ENCODE measurements around the gene CHMP6.
"Not testable (repeated sequence)": the region's sequence is repeated elsewhere in the genome, so short reads cannot be mapped to it uniquely, and the experiment has no call there.

CHMP6 gene

DNA sequence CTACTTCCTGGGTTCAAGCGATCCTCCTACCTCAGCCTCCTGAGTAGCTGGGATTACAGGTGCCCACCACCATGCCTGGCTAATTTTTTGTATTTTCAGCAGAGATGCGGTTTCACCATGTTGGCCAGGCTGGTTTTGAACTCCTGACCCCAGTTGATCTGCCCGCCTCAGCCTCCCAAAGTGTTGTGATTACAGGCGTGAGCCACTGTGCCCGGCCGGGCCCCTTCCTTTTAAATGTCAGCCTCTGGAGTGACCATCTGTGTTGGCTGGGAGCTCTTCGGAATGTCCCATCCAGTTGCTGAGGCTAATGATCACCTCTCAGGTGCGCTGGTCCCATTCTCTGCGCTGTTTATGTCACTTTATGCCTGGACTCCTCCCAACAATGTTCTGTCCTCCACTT, 38.7 kb downstream of the CHMP6 start:
- DNase-seq (ENCODE audit: low read depth), result not testable (repeated sequence)

DNA sequence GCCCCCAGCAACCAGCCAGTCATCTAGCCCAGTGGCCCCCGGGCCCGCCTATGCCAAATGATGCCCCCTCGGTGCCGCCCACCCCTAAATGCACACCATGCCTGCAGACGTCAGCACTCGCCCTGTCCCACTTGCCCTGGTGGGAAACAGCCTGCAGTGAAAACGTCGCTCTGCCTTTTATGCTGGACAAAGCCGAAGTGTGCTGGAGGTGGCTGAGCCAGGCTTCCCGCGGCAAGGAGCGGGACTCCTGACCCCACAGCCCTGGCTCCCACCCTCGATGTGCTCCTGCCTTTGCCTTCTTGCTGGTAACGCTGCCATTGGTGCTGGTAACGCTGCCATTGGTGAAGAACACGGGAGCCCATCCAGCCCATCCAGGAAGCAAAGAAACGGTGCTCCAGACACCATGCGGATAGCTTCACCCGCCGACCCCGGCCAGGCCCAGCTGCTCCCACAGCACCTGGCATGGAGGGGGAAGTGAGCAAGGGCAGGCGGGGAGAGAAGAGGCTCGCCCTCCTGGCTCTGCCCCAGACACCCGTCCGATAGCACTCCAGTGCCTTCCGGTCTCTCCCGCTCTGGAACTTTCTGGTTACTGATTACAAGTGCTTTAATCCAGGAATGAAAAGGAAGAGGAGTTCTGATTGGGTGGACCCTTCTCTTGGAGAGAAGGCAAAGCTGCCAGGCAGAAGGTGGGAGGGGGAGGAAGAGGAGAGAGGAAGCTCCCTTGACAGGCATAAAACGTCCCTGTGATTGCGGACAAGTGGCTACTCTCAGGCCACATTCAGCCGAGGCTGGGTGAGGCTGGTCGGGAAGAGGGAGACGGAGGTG, 39.3 kb downstream of the CHMP6 start:
- DNase-seq (ENCODE audit: low read depth), result no peak

DNA sequence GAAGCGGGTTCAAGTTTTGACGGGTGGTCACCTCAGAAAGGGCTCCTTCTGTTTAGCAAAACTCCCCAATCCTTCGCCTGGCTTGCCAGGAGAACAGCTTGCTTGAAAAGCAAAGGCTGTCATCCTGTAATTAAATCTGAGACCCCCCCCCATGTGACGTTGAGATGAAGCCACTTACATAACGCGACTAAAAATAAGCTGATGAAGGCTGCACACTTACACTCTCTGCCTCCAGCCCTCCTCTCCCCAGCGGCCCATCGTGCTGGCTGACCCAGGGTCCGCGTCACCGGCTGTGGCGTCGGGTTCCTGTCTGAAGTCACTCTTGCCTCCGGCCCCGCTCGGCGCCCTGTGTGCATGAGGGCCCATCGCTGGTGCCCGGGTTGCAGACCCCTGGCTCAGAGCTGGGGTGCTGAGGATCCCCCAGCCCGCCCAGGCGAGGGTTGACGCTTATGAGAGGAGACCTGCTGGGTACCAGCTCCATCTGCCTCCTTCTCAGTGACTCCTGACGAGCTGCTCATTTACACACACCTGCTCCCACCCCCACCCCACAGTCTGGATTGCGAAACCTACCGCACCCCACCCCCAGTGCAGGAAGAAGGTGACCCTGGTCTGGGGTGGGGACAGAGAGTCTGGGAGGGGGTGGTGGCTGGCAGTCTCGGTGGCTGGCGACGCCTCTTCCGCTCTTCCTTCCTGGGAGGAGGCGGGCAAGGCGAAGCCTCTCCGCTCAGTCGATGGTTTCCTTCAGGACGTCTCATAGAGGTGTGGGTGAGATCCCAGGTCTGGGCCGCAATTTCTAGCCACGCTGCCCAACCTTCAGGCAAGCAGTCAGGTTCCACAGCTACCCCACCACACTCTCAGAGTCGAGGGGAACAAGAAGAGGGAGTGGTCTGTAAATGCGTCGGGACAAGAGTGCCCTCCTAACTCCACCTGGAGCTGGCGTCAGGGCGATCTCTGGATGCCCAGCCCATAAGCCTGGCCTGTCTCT, 40.2 kb downstream of the CHMP6 start:
- DNase-seq (ENCODE audit: low read depth), result no peak

DNA sequence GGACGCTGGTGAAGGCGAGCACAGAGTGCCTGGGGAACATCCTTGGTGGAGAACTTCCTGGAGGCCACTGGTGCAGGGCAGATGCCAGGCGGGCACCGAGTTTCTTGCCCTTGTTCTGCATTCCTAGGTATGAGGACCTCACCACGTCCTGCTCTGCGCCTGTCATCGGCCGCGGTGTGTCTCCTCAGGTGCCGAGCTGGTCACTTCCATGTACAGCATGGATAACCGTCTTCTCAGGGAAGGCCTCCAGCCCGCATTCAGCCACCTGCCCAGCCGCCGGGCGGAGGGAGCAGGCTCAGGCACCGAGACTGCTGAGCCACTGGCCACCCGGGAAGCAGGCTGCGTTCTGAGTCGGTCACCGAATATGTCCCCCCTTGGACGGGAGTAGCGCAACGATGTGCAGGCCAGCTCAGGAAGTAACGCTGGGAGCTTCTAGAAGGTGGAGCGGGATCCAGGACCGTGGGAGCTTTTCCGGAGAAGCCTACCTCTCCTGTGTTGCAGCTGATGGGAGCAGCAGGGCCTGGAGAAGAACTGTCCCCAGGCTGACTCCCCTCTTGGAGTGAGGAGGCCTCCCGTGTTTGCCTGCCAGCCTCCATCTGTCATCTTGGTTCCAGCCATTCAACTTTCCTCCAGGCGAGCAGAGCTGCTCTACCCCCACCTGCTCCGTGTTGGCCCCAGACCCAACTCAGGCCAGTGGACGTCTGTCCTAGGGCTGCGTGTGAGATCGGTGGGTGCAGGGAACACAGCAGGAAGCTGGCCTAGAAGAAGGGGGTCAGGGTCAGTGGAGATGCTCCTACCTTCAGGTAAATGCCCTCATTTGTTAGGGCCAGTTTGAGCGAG, 41.2 kb downstream of the CHMP6 start:
- no peak for DNase-seq (ENCODE audit: low read depth)

DNA sequence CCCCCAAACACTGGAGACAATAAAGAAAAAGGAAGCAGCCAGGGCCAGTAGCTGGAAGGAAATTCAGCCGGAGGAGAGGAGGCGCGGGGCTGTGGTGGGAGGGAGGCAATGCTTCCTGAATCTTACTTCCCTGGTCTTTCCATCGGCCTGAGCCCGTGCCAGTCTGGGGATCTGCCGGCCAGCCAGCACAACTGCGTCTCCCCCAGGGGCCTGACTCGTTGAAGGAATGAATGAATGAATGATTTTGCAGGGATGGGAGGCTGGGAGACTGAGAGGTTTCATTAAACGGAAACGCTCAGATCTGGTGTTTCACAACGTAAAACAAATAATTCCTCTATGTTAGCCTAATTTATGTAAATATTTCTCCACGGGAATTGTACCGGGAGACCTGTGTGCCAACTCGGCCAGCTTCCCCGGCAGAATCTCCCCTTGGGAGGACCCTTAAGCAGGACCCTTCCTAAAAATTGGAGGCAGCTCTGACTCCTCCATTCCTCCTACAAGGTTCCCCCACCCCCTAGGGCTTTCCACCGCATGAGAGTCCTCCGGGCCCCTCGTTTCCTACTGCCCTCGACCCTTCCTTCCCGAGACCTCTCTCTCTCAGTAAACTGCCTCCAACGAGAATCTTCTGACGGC, 42.0 kb downstream of the CHMP6 start:
- DNase-seq (ENCODE audit: low read depth), result no peak

DNA sequence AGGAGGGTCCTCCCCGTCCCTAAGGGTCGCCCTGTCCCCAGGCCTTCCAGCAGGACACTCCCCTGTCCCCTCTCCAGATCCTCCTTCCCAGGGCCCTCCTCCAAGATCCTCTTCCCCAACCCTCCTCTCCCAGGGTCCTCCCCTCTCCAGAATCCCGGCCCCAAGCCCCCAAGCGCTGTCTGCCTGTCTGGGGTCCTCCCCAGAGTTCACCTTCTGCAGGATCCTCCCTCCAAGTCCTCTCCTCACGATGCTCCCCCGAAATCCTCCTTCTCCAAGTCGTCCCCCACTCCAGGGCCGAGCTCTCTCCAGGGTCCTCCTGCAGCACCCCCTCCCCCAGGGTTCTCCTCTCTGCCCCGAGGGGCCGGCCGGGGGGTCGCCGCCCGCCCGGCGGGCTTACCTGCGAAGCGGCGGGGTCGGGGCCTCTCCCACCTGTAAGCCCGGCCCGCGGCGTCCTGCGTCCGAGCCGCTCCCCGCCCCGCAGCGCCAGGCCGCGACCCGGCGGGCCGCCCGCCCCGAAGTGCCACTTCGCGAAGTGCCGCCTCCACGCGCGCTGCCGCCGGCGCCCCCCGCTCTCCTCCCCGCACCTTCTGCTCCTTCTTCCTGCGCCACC, 42.6 kb downstream of the CHMP6 start:
- DNase-seq (ENCODE audit: low read depth), result no peak

DNA sequence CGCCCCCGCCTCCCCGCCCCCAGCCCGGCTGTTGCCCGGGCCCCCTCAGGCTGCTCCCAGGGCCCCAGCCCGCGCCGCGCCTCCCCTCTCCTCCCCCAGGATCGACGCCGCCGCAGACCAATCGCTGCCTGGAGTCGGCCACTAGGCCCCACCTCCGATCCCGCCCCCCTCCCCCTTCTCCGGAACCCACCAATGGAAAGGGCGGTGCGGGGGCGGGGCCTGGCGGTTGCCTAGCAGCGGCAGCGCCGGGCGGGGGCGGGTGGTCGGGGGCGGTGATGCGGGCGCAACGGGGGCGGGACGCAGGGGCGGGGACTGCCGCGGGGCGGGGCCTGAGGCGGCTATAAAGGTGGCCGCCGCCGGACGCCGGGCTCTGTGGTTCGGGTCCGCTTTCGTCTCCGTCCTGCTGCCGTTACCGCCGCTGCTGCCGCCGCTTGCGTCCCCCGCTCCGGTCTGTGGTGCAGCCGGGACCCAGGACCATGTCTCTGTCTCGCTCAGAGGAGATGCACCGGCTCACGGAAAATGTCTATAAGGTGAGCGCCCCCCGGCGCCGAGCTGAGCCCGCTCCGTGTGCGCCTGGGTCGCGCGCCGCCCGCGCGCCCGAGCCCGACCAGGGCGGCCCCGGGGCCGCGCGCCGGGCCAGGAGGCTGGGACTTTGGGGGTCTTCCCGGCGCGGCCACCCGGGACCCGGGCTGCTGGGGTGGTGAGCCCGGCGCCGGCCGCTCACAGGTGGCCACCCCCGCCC, 43.3 kb downstream of the CHMP6 start, which contains the start of gene BAIAP2:
Gene BAIAP2, plus strand, starts transcription at position 373 of the 742 bp plus-strand sequence. Its CDS starts 104 bp downstream, at position 477.
- peak; percentile 82 for DNase-seq (ENCODE audit: low read depth)

DNA sequence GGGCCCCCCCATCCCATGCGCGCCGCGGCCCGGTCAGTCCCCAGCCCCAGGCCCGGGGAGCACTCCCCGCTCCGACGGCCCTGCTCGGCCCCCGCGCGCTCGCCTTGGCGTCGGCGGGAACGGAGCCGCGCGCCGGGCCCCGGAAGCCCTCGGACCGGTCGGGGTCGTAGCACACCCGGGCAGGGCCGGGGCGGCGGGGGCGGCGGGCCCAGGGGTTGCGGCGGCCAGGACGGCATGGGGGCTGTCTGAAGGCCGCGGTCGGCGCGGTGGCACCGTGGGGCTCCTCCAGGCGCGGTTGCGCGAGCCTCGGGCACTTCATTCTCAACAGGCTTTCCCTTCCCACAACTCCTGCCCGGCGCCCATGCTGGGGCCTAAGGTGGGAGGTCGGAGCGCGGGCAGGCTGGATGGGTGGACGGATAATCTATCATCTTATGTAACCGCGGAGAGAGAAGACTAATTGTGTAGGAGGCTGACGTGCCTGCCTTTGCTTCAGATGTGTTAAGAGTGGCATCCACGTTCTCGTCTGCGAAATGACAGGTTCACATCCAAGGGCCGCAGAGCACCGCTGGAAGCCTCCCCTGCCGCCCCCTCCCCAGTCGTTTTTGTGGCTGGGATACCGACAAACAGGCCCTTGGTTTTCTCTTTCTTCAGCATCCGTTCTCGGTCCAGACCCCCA, 44.0 kb downstream of the CHMP6 start:
- DNase-seq (ENCODE audit: low read depth), result no peak

DNA sequence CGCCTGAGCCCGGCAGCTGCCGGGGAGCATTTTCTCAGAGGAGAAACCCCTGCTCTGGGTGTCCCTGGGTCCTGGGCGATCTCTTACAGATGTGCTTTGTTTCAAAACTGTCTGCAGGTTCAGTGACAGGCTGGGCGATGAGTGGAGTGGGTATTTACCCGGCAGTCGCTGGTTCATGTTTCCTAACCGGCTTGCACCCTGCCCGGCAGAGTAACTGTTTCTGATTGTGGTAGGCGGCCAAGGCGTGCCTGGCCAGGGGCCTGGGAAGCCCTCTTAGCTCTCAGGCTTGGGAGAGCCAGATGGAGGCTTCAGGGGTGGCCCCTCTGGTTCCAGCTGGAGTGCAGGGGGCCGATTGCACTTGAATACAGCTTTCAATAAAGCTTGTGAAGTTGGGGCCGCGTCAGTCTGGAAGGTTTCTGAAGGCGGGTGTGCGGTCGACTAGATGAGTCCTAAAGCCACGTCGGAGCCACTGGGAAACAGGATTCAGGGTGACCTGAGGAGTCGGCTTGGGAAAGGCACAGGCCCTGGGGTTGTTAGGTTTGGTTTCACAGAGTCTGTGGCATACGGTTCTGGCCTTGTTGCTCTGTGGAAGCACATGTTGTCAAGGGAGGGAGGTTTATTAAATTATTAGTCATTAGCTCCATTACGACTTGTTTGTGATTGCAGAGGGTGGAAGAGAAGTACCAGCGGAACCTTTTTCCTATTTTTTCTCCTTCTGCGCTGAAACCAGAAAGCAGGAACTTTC, 44.7 kb downstream of the CHMP6 start:
- DNase-seq (ENCODE audit: low read depth), result no peak

DNA sequence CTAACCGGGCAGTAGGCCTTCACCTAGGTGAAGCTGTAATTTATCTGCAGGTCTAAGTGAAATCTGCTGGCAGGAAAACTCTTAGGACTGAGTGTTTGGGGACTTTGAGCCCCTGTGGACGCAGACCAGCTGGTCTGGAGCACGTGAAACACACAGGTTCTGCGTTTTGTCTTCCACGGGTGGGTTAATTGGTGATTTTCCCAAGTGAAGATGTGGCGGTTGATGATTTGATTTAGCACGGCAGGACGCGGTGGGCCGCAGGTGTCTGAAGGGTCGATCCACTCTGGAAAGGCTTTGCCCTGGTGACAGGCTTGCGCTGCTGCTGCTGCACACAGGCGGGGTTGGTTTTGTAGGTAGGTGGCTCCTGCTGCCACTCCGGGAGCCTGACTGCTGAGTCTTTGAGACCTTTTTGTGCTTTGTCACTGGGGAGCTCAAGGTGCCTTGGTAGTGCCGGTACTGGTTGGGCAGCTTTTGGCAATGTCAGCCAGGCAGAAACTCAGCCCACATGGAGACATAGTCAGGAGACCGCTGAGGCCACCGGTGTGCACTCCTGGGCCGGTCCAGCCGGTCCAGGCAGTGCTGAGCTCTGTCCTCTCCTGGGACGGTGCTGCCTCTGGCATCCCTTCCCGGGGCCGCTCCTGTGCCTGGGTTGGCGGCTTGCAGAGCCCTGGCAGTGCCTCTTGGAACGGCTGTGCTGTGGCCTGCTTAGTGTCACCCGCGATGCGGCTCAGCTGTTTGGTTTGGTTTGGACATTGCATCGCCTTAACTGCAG, 45.6 kb downstream of the CHMP6 start:
- DNase-seq (ENCODE audit: low read depth), result no peak

DNA sequence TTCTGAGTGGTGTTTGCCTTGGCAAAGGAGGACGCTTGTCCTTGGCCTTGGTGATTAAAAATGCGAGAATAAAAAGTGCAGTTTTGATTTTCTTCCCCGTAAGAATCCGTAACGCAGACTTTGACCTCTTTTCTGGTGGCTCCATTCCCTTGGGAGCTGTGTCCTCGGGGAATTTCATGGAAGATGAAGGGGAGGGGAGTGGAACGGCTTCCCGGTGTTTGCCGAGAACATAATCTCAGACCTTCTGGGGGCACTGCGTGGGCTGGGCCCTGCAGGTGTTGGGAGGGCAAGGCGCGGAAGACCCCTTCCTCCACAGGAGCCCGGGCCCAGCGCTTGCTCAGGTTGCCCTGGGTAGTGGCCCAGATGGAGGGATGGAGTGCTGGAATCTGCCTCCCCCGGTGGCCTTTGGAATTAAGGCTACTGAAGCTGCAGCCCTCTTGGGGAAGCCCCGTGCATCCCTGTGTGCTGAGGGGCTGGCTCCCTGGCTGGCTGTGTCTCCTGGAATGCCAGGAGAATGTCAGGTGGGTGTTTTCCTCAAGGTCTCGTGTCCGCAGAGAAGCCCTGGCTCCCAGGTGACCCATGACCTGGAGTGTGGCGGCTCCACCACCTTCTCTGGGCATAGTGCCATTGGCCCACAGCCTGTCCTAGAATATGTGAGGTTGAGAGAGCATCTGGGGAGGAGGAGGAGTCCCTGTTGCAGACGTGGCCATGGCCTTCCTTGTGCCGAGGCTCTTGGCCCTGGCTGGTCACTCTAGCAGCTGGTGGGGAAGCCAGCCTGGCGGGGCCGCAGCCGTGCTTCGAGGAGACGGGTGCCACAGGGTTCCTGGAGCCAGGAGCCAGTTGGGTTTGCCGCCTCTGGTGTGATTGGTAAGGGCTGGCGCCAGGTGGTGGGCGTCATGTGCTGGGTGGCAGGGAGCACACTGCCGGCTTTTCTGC, 46.4 kb downstream of the CHMP6 start:
- no peak for DNase-seq (ENCODE audit: low read depth)

DNA sequence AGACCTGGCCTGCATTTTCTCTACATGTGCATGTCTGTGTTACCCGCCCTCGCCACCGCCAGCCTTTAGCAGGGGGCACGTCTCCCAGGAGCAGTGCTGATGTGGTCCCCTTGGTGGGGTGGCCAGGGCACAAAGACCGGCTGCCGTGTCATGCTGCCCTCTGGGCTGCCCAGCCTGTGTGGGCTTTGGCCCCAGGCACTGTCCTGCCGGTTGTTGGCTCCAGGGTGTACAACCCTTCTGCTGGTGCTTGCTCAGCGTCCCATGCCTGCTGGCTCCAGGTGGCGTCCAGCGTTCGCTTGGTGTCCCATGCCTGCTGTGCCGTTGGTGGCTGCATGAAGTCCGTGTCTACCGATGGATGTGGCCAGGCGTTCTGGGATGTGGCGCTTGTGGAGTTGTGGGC, 47.5 kb downstream of the CHMP6 start:
- no peak for DNase-seq (ENCODE audit: low read depth)

DNA sequence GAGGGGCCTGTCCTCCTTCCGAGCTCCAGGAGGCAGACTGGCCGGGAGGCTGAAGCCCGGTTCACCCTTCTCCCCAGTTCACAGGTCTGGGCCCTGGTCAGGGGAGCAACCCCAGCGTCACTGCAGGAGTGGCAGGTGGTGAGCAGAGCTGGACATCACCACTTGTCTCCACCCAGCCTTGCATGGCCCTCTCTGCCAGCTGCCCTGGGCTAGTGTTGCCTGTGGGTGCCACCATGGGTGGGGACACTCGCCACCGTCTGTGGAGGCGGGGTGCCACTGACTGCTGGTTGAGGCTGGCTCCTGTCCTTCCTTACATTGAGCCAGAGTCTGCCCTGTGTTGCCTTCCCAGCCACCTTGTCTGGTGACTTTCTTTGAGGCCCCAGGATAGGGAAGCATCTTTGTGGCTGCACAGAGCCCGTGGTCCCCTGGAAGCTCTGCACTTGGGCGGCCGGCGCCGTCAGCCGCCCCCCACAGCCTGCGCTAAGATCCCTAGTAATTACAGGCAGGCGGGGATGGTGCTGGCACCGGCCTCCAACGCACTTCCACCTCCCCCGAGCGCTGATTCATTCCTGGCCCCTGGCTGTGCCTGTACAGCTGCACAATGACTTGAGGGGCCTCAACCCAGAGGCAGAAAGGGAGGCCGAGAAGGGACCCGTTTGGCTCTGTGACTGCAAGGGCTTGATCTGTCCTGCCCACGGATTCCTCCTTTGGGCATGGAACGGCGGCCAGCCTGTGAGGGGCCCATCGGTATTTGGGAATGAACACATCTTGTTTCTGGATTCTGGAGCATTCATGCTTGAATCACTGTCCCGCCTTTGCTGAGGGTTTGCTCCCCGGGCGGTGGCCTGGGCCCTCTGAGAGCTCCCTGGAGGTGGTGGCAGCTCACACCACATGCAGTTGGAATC, 48.5 kb downstream of the CHMP6 start:
- DNase-seq (ENCODE audit: low read depth), result no peak

DNA sequence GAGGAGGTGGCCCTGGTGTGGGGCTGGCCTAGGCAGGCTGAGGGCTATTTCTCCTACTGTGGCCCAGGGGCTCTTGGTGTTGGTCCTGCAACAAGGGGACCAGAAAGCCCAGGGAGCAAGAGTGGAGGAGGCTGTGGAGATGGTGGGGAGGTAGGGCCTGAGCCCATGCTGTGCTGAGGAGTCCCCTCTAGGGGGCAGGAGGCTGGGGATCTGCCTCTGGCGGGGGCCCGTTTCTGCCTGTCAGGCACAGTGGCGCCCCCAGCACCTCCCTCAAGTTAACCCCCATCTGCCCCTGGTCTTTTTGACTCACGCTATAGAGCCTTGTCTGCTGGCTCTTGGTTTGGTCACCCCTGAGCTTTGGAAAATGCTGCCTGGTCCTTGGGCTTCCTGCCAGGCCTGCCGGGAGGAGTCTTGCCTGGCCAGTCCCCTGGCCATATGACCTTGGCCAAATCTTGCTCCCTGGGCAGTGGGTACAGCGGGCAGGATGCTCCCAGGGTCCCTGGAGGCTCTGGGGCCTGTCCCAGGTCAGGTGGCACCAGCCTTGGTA, 49.2 kb downstream of the CHMP6 start:
- no peak for DNase-seq (ENCODE audit: low read depth)

DNA sequence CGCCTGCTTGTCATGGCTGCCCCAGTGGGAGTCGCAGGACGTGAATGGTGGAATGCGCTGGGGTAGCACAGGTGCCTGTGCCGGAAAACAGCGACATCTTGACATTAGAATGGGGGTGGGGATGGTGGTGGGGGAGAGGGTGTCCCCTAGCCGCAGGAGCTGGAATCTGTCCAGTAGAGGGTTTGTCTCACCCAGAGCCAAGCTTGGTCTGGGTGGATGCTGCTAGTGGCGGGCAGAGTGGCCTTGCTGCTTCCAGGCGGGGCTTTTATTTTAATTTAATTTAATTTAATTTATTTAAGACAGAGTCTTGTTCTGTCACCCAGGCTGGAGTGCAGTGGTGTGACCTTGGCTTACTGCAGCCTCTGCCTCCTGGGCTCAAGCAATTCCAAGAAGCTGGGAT, 51.0 kb downstream of the CHMP6 start:
- DNase-seq (ENCODE audit: low read depth), result no peak

DNA sequence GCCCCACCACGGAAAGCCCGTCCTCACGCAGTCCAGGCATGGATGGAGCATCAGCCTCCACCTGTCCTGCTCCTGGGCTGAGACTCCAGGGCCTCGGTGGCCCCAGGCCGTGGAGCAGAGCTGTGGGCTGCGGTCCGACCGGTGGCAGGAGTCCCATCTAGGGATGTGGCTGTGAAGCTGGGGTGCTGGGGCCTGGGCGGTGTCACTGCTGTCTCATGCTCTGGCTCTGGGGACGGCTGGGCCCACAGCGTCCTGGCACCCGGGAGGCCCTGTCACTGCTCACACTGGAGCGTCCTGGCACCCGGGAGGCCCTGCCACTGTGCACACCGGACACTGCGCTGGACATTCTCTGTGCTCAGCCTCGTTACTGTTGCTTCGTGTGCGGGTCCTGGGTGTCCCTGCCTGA, 51.7 kb downstream of the CHMP6 start:
- no peak for DNase-seq (ENCODE audit: low read depth)
